ENCODE data around the gene MYCBPAP. TPM values are rescaled to one million over a fixed set of nuclear protein-coding genes. Genes with fewer than 3 reads are reported as not detected.

MYCBPAP gene
- total and polyA plus RNA-seq, 12 donors = 0.17 to 1.6 (median 0.59) TPM

GRCh38 chr17:50499270-50499669 is 9.0 kb upstream of the MYCBPAP start:
- Histone ChIP-seq H3K27ac (no peak overlapping the region), H3K27me3 (no peaks in the 10 kb centered on the region), H3K9me3 (no peaks in the 10 kb centered on the region), H3K4me1 (no peaks in the 10 kb centered on the region), H3K36me3 (no peaks in the 10 kb centered on the region), H3K4me3 (no peak overlapping the region)
- intact Hi-C loops (cut with DNase I) = no loop called here
- no peak for TF ChIP-seq CTCF (IDR thresholded peaks at IDR 0.05)
- ATAC-seq (no peak), DNase-seq (no peak)

GRCh38 chr17:50499721-50500120 is 8.5 kb upstream of the MYCBPAP start:
- no peaks in the 10 kb centered on the region for H3K27me3 ChIP-seq

GRCh38 chr17:50501054-50501453 is 7.2 kb upstream of the MYCBPAP start:
- H3K36me3 ChIP-seq = no peaks in the 10 kb centered on the region
- no peaks in the 10 kb centered on the region for H3K27me3 ChIP-seq
- no peak overlapping the region for H3K27ac ChIP-seq
- no peak overlapping the region for H3K4me3 ChIP-seq
- no peak for ATAC-seq
- WGBS, 2 donors = 34 to 35% methylated on average over 5 of the region's 5 CpGs
- H3K9me3 ChIP-seq = no peaks in the 10 kb centered on the region
- DNase-seq = no peak
- intact Hi-C loops (cut with DNase I) = no loop called here
- peak in 8 of 9 donors; percentile 12 to 52 (median 34) for TF ChIP-seq CTCF (IDR thresholded peaks at IDR 0.05)
- no peaks in the 10 kb centered on the region for H3K4me1 ChIP-seq

More at GRCh38 chr17:50499721-50500120, 8.5 kb upstream of the MYCBPAP start:
- 95 to 98% methylated on average over 2 of the region's 2 CpGs for WGBS, 2 donors
- no peak for TF ChIP-seq CTCF (IDR thresholded peaks at IDR 0.05)
- DNase-seq = no peak
- Histone ChIP-seq H3K36me3 (no peaks in the 10 kb centered on the region), H3K9me3 (no peaks in the 10 kb centered on the region), H3K4me1 (no peaks in the 10 kb centered on the region), H3K27ac (no peak overlapping the region), H3K4me3 (no peak overlapping the region)
- ATAC-seq = no peak
- intact Hi-C loops (cut with DNase I) = no loop called here

- Histone ChIP-seq H3K4me1 (peaks cover 0 to under 1% (median 0%) of the 10 kb centered on the region in 9 donors), H3K36me3 (no peaks in the 10 kb centered on the region), H3K4me3 (no peak overlapping the region), H3K27me3 (no peaks in the 10 kb centered on the region), H3K9me3 (no peaks in the 10 kb centered on the region), H3K27ac (no peak overlapping the region)
- ATAC-seq (no peak), DNase-seq (no peak)
- TF ChIP-seq CTCF (IDR thresholded peaks at IDR 0.05) = no peak
- intact Hi-C loops (cut with DNase I) = no loop called here
- 88 to 91% methylated on average over 9 of the region's 9 CpGs for WGBS, 2 donors
Measured at GRCh38 chr17:50502301-50502990, 5.8 kb upstream of the MYCBPAP start.
